ENCODE measurements around the gene FLNB. TPM values are rescaled to one million over a fixed set of nuclear protein-coding genes. Genes with fewer than 3 reads are reported as not detected.

FLNB gene
- total RNA-seq, 1 donor from 2014 or later: 40.4 TPM

DNA sequence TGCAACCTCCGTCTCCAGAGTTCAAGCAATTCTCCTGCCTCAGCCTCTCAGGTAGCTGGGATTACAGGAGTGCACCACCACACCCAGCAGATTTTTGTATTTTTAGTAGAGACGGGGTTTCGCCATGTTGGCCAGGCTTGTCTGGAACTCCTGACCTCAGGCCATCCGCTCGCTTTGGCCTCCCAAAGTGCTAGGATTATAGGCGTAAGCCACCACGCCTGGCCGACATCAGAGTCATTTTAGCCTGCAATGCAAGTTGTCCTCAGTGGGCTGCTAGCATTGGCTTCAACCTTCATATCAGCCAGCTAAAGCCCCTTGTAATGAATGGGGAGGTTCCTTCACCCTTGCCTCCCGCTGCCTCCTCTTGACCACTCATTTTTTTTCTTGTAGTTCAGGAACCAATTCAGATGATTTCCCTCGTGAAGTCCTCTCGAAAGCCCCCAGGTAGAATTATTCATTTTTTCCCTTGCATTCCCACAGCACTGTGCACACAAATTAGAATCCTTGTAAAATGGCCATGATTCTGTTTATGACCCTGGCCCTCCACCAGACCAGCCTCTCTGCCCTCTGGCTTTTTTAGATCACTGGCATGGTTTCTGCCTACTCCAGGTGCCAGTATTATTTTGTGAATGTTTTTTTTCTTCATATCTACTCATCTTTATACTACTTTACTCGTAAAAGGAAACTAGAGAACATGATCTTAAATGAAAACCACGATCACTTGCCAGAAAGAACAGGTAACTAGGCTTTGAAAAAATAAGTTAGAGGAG is 29.1 kb downstream of the FLNB start:
- no peak for TF ChIP-seq CTCF (conservative IDR thresholded peaks at IDR 0.05)
- no peaks in the 10 kb centered on the region for H3K27me3 Mint-ChIP-seq (ENCODE audit: low read depth)
- peaks cover 19% of the 10 kb centered on the region for H3K4me1 Mint-ChIP-seq
- no peak overlapping the region for H3K27ac Mint-ChIP-seq (ENCODE audit: unreplicated experiment)
- DNase-seq (ENCODE audit: low read depth, low spot score): no peak
- H3K36me3 Mint-ChIP-seq (ENCODE audit: low read depth): no peaks in the 10 kb centered on the region
- no peak overlapping the region for H3K4me3 Mint-ChIP-seq
- no peaks in the 10 kb centered on the region for H3K9me3 Mint-ChIP-seq

GRCh38 chr3:58038675-58039292 is 30.6 kb downstream of the FLNB start:
- no peak overlapping the region for H3K4me3 Mint-ChIP-seq
- DNase-seq (ENCODE audit: low read depth, low spot score): no peak
- TF ChIP-seq CTCF (conservative IDR thresholded peaks at IDR 0.05): no peak
- no peaks in the 10 kb centered on the region for H3K9me3 Mint-ChIP-seq
- H3K27me3 Mint-ChIP-seq (ENCODE audit: low read depth): no peaks in the 10 kb centered on the region
- peaks cover 18% of the 10 kb centered on the region for H3K4me1 Mint-ChIP-seq
- H3K27ac Mint-ChIP-seq (ENCODE audit: unreplicated experiment): no peak overlapping the region
- H3K36me3 Mint-ChIP-seq (ENCODE audit: low read depth): no peaks in the 10 kb centered on the region

DNA sequence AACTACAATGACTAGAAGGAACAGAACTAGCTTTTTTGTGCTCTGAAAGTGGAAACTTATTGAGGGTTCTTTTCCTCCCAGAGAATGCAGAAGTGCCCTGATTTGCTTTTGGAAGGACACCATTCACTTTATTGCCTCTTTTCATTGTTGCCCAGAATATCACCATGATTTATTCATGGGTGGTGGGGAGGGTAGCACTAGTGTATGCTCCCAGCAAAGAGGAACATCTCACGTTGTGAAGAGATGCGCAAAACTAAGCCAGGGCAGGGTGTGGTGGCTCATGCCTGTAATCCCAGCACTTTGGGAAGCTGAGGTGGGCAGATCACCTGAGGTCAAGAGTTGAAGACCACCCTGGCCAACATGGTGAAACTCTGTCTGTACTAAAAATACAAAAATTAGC is 31.4 kb downstream of the FLNB start:
- no peak overlapping the region for H3K27ac Mint-ChIP-seq (ENCODE audit: unreplicated experiment)

GRCh38 chr3:58041182-58041825 is 33.1 kb downstream of the FLNB start:
- H3K36me3 Mint-ChIP-seq (ENCODE audit: low read depth): no peaks in the 10 kb centered on the region
- no peak overlapping the region for H3K4me3 Mint-ChIP-seq
- H3K27me3 Mint-ChIP-seq (ENCODE audit: low read depth): no peaks in the 10 kb centered on the region
- peak overlapping the region; percentile 57 for H3K27ac Mint-ChIP-seq (ENCODE audit: unreplicated experiment)
- no peak for TF ChIP-seq CTCF (conservative IDR thresholded peaks at IDR 0.05)
- no peak for DNase-seq (ENCODE audit: low read depth, low spot score)
- peaks cover 21% of the 10 kb centered on the region for H3K4me1 Mint-ChIP-seq
- H3K9me3 Mint-ChIP-seq: no peaks in the 10 kb centered on the region

More for the DNA sequence above, 31.4 kb downstream of the FLNB start:
- no peak overlapping the region for H3K4me3 Mint-ChIP-seq
- DNase-seq (ENCODE audit: low read depth, low spot score): no peak
- H3K27me3 Mint-ChIP-seq (ENCODE audit: low read depth): no peaks in the 10 kb centered on the region
- TF ChIP-seq CTCF (conservative IDR thresholded peaks at IDR 0.05): no peak
- H3K9me3 Mint-ChIP-seq: no peaks in the 10 kb centered on the region
- H3K36me3 Mint-ChIP-seq (ENCODE audit: low read depth): no peaks in the 10 kb centered on the region
- peaks cover 21% of the 10 kb centered on the region for H3K4me1 Mint-ChIP-seq

- DNase-seq (ENCODE audit: low read depth, low spot score): no peak
- TF ChIP-seq CTCF (conservative IDR thresholded peaks at IDR 0.05): no peak
- Mint-ChIP-seq H3K27ac (ENCODE audit: unreplicated experiment) (no peak overlapping the region), H3K4me1 (peaks cover 21% of the 10 kb centered on the region), H3K27me3 (ENCODE audit: low read depth) (no peaks in the 10 kb centered on the region), H3K4me3 (no peak overlapping the region), H3K9me3 (no peaks in the 10 kb centered on the region), H3K36me3 (ENCODE audit: low read depth) (no peaks in the 10 kb centered on the region)
Measured at GRCh38 chr3:58041826-58042324, 33.7 kb downstream of the FLNB start.

Data from neural crest cell (in vitro differentiated cells).